HG03460 (cell line): ENCODE data around the gene MYADM.

ENCODE experiments used
- ATAC-seq: cut with Tn5 transposase; IDR thresholded peaks from one replicate; pipeline ENCODE4 v1.9.1; 2021; ENCODE audit not compliant: unreplicated experiment

The MYADM gene

DNA sequence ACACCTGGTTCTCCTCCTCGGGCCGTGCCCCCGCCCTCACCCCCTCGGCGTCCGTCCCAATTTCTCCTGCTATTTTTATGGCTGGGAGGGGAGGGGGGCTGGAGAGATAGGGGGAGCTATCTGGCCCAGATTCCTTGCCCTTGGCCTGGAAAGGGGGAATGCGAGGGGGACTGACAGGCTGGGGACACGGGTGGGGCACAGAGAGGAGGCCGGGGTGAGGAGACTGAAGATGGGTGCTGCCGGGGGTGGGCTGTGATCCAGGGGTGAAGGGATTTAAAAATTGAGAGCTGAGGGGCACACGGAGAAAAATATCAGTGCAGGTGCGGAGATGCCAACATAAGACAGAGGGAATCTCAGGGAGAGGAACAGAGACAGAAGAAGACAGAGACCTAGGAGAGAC lies 16.6 kb downstream of the MYADM start:
- no peak for ATAC-seq

DNA sequence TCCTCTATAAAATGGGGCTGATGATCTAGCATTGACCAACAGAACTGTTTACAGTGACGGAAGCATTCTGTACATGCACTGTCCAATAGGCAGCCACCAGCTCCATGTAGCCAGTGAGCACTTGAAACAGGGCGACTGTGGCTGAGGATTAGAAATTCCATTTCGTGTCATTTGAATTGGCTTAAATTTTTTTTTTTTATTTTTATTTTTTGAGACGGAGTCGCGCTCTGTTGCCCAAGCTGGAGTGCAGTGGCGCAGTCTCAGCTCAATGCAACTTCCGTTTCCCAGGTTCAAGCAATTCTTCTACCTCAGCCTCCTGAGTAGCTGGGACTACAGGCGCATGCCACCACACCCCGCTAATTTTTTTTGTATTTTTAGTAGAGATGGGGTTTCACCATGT lies 17.4 kb downstream of the MYADM start:
- ATAC-seq, result no peak

DNA sequence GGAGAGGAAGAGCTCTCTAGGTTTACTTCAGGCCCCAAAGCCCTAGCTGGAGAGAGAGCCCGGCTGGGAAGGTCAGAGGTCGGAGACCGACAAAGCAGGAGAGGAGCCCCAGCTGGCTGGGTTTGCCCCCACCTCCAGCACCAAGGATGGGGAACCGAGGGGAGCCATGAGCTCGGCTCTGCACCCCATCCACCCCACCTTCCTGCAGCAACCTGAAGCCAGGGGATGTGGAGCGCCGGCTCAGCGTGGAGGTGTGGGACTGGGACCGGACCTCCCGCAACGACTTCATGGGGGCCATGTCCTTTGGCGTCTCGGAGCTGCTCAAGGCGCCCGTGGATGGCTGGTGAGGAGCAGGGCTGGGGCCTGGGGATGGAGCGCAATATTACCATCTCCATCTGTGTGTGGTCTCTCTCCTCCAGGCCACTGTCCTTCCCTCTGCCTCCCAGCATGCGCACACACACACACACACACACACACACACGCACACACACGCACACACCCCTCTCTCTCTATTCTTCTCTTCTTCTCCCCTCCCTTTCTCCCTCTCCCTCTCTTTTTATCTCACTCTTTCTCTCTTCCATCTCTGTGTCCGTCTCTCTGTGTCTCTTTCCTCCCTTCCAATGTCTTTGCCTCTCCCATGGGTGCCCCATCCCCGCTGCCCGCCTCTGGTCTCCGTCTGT lies 24.8 kb downstream of the MYADM start:
- ATAC-seq, result no peak

DNA sequence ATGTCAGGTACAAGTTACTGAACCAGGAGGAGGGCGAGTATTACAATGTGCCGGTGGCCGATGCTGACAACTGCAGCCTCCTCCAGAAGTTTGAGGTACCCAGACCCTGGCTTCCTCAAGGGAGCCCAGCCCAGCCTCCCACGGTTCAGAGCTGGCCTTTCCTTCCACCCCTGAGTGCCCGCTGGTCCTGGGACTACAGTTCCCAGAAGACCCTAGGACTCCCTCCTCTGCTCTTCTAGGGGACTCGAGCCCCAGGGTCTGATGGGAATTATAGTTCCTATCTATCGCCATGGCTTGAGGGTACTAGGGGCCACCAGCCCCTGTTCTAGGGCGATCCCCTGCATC lies 25.3 kb downstream of the MYADM start:
- ATAC-seq, result no peak

DNA sequence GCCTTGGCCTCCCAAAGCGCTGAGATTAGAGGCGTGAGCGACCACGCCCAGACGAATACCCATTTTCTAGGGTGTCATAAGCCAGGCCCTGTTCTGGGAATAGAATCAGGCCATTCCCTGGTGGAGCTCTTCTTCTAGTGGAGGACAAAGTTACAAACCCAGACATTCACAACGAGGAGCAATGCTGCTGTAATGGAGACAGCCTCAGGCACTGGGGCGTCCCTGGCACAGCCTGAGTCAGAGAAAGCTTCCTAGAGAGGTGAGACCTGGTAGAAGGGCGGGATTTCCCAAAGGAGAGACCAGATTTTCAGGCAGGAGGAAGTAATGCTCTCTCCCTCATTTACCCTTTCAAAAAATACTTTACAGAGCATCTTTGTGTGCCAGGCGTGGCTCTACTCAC lies 27.0 kb downstream of the MYADM start:
- no peak for ATAC-seq

DNA sequence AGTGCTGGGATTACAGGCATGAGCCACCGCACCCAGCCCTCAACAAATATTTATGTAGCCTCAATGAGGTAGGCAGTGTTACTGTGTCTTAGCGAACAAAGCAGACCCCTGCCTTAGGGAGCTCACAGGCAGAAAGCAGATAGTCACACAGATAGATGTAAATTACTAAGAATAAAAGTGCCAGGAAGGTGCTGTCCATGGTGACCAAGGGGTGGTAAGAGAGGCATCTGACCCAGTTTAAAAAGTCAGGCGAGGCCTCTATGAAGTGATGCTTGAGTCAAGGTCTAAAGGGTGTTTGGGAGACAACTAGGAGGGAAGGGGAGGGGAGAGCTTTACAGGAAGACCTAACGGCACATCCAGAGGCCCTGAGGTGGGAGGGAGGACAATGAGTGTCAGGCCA lies 29.0 kb downstream of the MYADM start:
- no peak for ATAC-seq

DNA sequence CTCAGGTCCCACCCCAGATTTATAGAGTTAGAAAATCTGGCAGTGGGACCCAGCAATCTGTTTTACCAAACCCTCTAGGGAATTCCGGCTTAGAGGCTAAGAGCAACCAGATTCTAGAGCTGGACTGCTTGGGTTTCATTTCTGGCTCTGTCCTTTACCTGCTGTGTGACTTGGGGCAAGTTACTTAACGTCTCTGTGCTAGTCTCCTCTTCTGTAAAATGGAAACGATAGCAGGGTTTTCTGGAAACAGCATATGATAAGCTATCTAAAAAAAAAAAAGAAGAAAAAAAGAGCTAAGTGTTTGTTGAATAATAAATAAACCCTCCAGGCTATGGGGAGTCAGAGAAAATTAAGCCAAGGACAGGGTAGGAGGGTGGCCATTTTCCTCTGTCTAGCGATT lies 29.8 kb downstream of the MYADM start:
- ATAC-seq, result no peak

DNA sequence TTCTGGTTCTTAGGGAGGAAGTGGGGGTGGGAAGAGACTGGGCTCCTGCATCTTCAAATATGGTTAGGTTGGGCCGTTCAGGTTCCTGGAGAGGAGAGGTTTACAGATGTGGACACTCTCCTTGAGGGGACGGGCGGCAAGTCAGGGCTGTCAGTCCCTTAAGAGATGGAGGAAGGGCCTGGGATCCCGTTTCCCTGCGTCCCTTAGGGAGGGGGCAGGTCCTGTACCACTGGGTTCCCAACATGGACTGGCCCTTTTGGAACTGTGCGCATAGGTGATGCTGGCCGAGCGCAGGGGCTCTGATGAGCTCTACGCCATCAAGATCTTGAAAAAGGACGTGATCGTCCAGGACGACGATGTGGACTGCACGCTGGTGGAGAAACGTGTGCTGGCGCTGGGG lies 30.5 kb downstream of the MYADM start:
- no peak for ATAC-seq

DNA sequence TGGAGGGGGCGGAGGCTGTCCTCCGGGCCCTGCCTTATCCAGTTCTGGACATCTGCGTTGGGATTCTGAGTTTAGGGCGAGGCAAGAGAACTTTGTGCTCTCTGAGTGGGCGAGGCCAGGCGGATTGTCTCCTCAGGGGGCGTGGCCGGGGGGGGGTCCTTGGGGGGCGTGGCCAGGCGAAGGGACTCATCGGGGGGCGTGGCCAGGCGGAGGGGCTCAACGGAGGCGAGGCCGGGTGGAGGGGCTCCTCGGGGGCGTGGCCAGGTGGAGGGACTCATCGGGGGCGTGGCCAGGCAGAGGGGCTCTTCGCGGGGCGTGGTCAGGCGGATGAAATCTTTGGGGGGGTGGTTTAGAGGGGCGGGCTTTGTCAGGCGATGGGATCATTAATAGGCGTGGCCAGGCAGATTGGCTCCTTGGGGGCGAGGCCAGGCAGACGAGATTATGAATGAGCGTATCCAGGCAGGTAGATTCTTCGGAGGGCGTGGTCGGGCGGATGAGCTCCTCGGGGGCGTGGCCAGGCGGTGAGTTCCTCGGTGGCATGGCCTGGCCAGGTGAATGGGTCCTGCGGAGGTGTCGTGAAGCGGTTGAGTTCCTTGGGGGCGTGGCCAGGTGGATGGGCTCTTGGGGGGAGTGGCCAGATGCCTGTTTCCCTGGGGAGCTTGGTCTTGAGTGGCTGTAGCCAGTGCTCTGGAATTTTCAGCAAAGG lies 31.1 kb downstream of the MYADM start:
- ATAC-seq, result no peak

DNA sequence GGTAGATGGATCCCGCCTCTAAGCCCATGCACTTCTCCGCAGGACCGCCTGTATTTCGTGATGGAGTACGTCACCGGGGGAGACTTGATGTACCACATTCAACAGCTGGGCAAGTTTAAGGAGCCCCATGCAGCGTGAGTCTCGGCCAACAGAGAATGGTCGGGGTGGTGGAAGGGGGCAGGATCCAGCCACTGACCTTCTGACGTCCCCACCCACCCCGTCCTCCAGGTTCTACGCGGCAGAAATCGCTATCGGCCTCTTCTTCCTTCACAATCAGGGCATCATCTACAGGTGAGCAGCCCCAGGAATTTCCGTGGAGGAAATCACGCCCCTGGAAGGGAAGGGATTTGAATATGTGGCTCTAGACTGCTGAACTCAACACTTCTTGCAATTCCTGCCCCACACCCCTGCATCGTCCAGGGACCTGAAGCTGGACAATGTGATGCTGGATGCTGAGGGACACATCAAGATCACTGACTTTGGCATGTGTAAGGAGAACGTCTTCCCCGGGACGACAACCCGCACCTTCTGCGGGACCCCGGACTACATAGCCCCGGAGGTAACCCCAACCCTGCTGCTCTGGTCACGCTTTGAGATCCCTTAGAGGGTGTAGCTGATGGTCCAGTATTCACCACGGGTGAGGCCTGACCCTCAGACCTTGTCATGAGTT lies 32.6 kb downstream of the MYADM start:
- ATAC-seq, result no peak

DNA sequence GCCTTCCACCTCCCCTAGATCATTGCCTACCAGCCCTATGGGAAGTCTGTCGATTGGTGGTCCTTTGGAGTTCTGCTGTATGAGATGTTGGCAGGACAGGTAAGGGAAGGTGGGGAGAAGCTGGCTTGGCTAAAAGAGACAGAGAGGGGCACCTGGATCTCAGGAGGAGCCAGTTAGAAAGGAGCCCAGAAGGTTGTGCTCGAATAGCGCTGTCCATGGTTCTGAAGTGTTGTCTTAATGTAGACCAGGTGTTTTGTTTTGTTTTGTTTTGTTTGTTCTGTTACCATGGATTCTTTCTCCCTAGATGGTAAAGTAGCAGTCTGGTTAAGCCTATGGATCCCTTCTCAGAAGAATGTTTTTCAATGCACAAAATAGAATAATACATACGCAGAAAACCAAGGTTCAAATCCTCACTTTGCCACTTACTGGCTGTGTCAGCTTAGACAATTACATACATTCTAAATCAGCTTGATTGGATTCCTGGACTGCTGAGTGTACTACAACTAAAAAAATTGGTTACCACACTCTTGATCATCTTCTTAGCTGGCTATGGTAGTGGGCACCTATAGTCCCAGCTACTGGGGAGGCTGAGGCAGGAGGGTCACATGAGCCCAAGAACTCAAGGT lies 35.5 kb downstream of the MYADM start:
- ATAC-seq, result no peak

DNA sequence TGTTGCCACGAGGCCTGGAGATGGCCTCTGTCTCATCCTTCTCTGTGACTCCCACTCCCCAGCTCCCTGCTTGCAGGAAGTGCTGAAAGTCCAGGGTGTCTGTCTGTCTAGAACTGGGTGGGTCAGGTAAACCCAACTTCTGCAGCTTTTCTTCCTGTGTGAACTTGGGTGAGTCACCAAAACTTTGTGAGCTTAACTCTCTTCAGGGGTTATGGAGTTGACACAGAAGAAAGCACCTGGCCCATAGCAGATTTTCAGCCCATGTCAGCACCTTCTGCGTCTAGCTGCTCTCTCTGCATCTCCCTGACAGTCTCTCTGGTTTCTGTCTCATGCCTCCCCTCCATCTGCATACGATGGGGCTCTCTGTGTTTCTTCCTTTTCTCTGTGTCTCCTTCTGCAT lies 37.2 kb downstream of the MYADM start:
- no peak for ATAC-seq

DNA sequence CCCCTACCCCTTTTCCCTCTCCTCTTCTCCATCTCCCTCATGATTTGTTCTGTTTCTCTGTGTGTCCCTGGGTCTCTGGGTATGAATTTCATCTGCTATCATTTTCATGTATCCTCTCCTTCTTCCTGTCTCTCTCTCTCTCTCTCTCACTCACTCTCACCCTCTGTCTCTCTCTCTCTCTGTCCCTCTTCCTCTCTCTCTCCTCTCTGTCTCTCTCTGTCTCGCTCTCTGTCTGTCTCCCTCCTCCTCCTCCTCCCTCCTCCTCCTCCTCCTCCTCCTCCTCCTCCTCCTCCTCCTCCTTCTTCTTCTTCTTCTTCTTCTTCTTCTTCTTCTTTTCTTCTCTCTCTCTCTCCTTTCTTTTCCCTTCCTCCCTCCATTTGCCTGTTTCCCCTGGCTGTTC lies 38.1 kb downstream of the MYADM start:
- no peak for ATAC-seq

DNA sequence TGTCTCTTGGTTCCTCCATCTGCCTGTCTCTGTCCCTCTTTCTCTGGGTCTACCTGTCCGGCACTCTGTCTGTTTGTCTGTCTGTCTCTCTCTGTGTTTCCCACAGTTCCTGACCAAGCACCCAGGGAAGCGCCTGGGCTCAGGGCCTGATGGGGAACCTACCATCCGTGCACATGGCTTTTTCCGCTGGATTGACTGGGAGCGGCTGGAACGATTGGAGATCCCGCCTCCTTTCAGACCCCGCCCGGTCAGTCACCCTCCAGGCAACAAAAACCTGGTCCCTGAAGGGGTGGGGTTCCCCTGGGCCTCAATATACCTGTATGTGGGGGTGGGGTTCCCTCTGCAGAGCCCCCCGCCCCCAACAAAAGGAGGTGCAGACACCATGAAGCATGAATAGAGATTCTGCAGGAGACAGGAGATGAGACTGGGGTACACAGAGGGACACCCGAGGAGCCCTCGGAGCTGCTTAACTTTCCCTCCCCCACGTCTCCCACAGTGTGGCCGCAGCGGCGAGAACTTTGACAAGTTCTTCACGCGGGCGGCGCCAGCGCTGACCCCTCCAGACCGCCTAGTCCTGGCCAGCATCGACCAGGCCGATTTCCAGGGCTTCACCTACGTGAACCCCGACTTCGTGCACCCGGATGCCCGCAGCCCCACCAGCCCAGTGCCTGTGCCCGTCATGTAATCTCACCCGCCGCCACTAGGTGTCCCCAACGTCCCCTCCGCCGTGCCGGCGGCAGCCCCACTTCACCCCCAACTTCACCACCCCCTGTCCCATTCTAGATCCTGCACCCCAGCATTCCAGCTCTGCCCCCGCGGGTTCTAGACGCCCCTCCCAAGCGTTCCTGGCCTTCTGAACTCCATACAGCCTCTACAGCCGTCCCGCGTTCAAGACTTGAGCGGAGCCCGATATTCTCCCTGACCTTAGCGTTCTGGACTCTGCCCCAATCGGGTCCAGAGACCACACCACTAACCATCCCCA lies 38.8 kb downstream of the MYADM start:
- no peak for ATAC-seq

DNA sequence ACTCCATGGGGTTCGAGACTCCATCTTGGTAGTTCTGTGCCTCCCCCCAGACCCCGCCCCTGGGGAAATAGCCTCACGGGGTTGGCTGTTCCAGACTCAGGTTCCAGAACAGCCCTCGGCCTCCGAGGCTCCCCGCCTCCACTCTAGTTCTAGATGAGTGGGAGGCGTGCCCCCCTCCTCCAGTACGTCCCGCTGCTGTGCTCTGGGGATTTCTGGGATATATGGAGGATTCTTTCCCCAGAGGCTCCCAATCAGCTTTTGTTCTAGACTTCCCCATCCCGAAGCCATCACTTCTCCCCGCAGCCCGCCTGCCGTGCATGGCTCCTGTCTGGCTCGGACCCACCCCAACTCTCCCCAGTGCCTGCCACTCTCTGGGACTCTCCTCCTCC lies 39.5 kb downstream of the MYADM start:
- ATAC-seq, result no peak

DNA sequence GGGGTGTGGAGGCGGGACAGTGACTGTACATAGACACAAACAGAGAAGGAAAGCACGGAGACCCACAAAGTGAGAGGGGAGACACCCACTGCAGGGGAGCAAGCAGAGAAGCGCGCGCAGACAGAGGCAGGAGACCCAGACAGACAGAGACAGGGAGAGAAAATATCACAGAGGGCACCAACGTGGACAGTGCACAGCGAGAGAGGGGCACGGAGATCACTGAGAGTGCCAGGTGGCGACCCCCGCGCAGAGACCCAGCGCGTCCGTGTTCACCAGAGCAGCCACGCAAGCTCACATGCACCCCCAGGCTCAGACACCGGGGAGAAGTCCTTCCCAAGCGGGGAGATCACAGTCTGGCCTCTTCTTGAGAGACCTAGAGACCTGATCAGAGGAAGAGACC lies 40.0 kb downstream of the MYADM start:
- no peak for ATAC-seq

DNA sequence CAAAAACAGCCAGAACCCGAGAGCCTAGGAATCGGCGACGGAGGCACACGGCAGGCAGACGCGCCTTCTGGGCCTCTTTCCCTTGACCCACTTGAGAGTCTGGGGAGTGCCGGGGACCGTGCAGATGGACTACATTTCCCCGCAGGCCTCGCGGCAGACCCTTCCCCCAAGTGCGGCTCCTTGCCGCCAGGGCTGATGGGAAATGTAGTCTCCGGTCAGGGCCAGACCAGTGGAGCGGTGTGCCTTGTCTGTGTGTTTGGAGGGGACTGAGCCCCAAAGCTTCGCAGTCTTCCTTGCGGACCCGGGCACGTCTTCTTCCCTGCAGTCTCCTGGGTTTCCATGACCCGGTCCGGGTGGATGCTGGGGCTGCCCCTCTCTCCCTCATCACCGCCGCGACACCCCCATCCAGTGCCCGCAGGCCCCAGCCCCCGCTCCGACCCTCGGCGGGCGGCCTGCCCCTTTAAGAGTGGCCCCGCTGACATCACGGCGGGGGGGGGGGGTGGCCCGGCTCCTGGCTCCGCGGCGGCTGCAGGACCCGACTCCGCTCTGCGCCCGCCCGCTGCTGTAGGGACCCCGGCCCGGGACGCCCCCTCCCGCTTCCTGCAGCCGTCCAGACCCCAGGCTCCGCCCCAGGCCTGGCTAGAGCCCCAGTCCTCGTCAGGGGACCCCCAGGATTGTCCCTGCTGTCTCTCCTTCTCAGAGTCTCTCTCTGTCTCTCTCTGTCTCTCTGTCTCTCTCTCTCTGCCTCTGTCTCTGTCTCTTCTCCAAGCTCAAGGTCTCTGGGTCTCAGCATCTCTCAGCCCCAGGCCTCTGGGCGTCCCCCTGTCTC lies 40.6 kb downstream of the MYADM start:
- no peak for ATAC-seq

DNA sequence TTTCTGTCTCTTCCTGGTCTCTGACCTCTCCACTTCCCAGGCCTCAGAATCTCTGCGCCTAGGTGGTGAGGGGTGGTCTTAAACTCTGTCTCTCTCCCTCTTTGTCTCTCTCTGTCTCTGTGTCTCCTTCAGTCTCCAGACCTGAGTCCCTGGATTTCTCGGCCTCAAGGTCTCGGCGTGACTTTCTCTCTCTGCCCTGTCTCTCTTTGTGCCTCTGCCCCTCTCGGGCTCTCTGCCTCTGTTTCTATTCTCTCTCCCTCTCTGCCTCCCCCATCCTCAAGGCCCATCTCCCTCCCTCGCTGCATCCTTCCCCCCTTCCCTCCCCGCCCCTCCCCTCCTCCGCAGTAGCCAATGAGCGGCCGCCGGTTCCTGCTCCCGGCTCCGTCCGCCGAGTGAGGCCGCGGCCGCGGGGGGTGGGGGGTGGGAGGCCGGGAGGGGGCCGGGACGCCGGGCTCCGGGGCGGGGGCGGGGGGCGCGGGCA lies 41.3 kb downstream of the MYADM start, which contains the start of gene CACNG7:
CACNG7 (plus strand) TSS at position 344 of the 481 bp plus-strand sequence. CDS start 3,554 bp downstream, outside the sequence.
- ATAC-seq, result no peak

DNA sequence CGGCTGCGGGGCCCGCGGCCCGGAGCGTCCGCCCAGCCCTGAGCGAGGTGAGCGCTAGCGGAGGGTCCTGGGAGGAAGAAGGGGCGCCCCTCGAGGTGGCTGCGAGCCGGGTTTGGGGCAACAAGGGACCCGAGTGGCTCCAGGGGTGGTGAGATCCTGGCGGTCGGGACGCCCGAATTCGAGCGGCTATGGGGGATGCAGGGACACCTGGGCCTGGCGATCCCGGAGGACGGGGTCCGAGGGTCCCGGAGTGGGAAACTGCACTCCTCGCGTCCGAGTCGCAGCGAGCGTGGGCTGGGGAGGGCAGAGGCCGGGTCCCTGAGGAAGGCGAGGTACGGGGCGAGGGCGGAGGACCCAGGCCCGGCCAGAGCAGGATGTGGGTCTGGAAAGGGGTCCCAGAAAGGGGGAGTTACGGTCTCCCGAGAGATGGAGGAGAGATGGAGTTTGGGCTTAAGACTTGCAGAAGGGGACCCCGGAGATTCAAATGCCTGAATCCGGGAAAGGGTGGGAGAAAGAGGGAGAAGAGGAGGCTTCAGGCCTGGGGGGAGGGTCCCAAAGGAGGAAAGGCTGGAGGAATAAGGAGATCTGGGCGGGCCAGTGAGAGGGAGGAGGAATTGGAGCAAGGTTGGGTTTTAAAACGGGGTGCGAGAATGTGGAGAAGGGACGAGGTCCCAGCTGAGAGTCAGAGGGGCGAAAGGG lies 41.9 kb downstream of the MYADM start:
- ATAC-seq, result no peak
